ENCODE measurements around the gene NELFE.
"Not testable (repeated sequence)": the region's sequence is repeated elsewhere in the genome, so short reads cannot be mapped to it uniquely, and the experiment has no call there.

Gene NELFE

GRCh38 chr6:31958741-31959739, at the start of gene NELFE, which contains the start of gene SKIC2:
TSS of gene NELFE (minus strand) at chr6:31958971. CDS start at chr6:31958446, 525 bp downstream.
TSS of gene SKIC2 (plus strand) at chr6:31959175. CDS start at chr6:31959193, 18 bp downstream.
- peak; percentile 99 for DNase-seq (ENCODE audit: low spot score)

GRCh38 chr6:32008037-32008436, 49.3 kb upstream of the NELFE start:
- DNase-seq (ENCODE audit: low spot score), result not testable (repeated sequence)

- DNase-seq (ENCODE audit: low spot score), result not testable (repeated sequence)
Measured at GRCh38 chr6:32007086-32007485, 48.3 kb upstream of the NELFE start.

- not testable (repeated sequence) for DNase-seq (ENCODE audit: low spot score)
Measured at GRCh38 chr6:32005991-32006529, 47.3 kb upstream of the NELFE start.

GRCh38 chr6:32005538-32005880, 46.7 kb upstream of the NELFE start:
- not testable (repeated sequence) for DNase-seq (ENCODE audit: low spot score)

- DNase-seq (ENCODE audit: low spot score), result not testable (repeated sequence)
Measured at GRCh38 chr6:32004864-32005537, 46.2 kb upstream of the NELFE start.

GRCh38 chr6:32004393-32004792, 45.6 kb upstream of the NELFE start:
- not testable (repeated sequence) for DNase-seq (ENCODE audit: low spot score)

GRCh38 chr6:32003301-32003700, 44.5 kb upstream of the NELFE start:
- DNase-seq (ENCODE audit: low spot score), result not testable (repeated sequence)

- DNase-seq (ENCODE audit: low spot score), result not testable (repeated sequence)
Measured at GRCh38 chr6:32002546-32003268, 43.9 kb upstream of the NELFE start.

GRCh38 chr6:31996385-31996784, 37.6 kb upstream of the NELFE start:
- DNase-seq (ENCODE audit: low spot score), result not testable (repeated sequence)

GRCh38 chr6:31994421-31994820, 35.6 kb upstream of the NELFE start:
- DNase-seq (ENCODE audit: low spot score), result not testable (repeated sequence)

- not testable (repeated sequence) for DNase-seq (ENCODE audit: low spot score)
Measured at GRCh38 chr6:31989363-31989762, 30.6 kb upstream of the NELFE start.

- DNase-seq (ENCODE audit: low spot score), result not testable (repeated sequence)
Measured at GRCh38 chr6:31981744-31982143, 23.0 kb upstream of the NELFE start, which contains the start of gene C4A. TSS of gene C4A (plus strand) at chr6:31982057. CDS start at chr6:31982108, 51 bp downstream.

GRCh38 chr6:31980998-31981397, 22.2 kb upstream of the NELFE start:
- not testable (repeated sequence) for DNase-seq (ENCODE audit: low spot score)

GRCh38 chr6:31980195-31980876, 21.6 kb upstream of the NELFE start:
- not testable (repeated sequence) for DNase-seq (ENCODE audit: low spot score)

GRCh38 chr6:31979238-31979898, 20.6 kb upstream of the NELFE start:
- DNase-seq (ENCODE audit: low spot score), result no peak

- DNase-seq (ENCODE audit: low spot score), result no peak
Measured at GRCh38 chr6:31978831-31979230, 20.1 kb upstream of the NELFE start.

GRCh38 chr6:31977816-31978431, 19.2 kb upstream of the NELFE start:
- no peak for DNase-seq (ENCODE audit: low spot score)

- DNase-seq (ENCODE audit: low spot score), result not testable (repeated sequence)
Measured at GRCh38 chr6:31976065-31976464, 17.3 kb upstream of the NELFE start.
